SK-N-MC (cell line): ENCODE data around the gene MOB3B.

Experiments
- DNase-seq: peaks from one replicate; pipeline ENCODE4 v3.0.0-alpha.2; 2011; ENCODE audit warnings: low read depth, low spot score
- H3K27ac ChIP-seq: fragments of 200-600 bp; sonication (generic); 2 replicates; pipeline ENCODE4 v1.5.1; 2016; ENCODE audit warnings: mixed run types
- H3K36me3 ChIP-seq: fragments of 200-600 bp; sonication (generic); 2 replicates; pipeline ENCODE4 v1.6.1; 2017; ENCODE audit warnings: antibody characterized with exemption, low read length, mixed read lengths; ENCODE audit not compliant: insufficient read depth
- H3K4me3 ChIP-seq: fragments of 200-600 bp; sonication (generic); 2 replicates; pipeline ENCODE4 v1.5.1; 2016
- H3K9ac ChIP-seq: fragments of 200-600 bp; sonication (generic); 2 replicates; pipeline ENCODE4 v1.8.0; 2017; ENCODE audit warnings: mixed run types, mixed read lengths; ENCODE audit not compliant: insufficient read length
- H3K9me3 ChIP-seq: fragments of 200-600 bp; sonication (generic); 2 replicates; pipeline ENCODE4 v1.6.1; 2017; ENCODE audit warnings: low read depth, mild to moderate bottlenecking, antibody characterized with exemption, low read length, moderate library complexity, mixed read lengths
- EZH2 ChIP-seq: fragments of 200-600 bp; sonication (generic); IDR thresholded peaks from one replicate; pipeline ENCODE4 v1.6.1; 2017; ENCODE audit warnings: antibody characterized with exemption
- FOXP2 ChIP-seq: optimal IDR thresholded peaks from 2 replicates; pipeline ENCODE3; 2011; ENCODE audit warnings: mild to moderate bottlenecking, moderate library complexity; ENCODE audit not compliant: insufficient read depth; ENCODE audit errors: extremely low read length, control extremely low read depth
- POLR2AphosphoS5 ChIP-seq: IDR thresholded peaks from 2 replicates; pipeline ENCODE4 v1.6.1; 2012; ENCODE audit warnings: mild to moderate bottlenecking, low read depth, low read length, borderline replicate concordance

MOB3B gene

DNA sequence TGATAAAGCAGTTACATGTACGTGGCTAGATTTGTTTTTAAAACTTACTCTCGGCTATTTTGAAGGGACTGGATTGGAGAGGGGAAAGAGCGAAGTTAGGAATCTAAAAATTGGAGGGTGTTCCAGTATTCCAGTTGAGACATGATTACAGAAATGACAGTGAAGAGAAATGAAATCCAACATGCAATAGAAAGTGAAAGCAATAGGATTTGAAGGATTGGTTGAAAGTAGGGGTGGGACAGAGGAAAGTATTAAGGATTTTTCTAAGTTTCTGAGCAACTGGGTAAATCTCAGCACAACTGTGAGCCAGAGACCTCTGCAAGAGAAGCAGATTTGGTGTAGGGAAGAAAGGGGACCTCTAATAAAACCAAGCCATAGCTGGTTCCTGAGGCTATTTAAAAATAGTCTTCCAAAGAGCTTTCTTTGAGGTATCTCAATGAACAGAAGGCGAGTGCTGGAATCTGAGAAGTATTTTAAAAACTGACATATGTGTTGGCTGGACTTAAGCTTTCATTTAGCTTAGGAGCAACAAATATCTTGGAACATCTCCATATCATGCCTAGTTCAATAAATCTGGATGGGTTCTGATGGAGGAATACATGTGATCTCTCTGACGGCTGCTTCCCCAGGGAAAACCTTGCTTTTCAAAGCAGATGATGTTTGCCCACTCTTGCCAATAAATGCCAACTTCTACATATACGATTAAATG, 115.9 kb downstream of the MOB3B start:
- TF ChIP-seq POLR2AphosphoS5: no peak
- TF ChIP-seq EZH2: no peak
- no peak for TF ChIP-seq FOXP2
- no peaks in the 10 kb centered on the region for H3K36me3 ChIP-seq
- H3K27ac ChIP-seq: no peak overlapping the region
- H3K9me3 ChIP-seq: no peaks in the 10 kb centered on the region
- no peak overlapping the region for H3K4me3 ChIP-seq
- H3K9ac ChIP-seq: no peak overlapping the region
- DNase-seq: no peak

DNA sequence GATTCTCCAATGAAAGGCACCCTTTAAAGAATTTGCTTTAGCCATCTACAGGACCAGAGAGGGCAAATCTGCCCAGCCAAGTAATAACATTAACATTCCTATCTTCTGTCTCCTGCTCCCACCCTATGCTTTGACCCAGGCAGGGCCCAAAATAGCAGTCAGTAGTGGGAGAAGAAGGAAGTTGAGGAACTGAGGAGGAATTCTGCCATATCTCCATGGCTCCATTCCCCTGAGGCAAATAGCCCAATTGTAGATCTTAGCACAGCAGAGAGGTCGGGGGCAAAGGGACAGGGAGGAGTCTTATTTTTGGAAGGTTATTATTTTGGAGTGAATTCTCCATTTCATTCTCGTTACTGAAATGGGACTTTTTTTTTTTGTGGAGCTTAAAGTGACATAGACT, 116.7 kb downstream of the MOB3B start:
- Histone ChIP-seq H3K36me3 (no peaks in the 10 kb centered on the region), H3K9me3 (no peaks in the 10 kb centered on the region), H3K4me3 (no peak overlapping the region), H3K9ac (no peak overlapping the region), H3K27ac (no peak overlapping the region)
- TF ChIP-seq FOXP2 (no peak), EZH2 (no peak), POLR2AphosphoS5 (no peak)
- DNase-seq: no peak

DNA sequence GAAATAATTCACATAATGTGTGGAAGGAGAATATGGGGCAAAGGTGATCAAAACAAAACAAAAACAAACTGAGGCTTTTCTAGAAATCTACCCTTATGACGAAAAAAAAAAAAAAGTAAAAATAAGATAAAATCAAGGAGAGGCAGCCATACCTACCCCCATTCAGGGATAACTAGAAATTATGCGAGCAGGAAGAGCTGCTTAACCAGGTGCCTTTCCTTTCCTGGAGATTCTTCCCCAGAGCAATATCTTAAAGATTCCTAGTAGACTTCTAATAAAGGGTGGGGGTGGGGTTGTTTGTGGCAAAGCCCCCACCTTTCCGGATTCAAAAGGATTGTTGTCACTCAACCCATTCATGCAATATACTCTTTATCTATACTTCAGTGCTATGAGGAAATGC, 117.5 kb downstream of the MOB3B start:
- no peak for DNase-seq
- H3K9me3 ChIP-seq: no peaks in the 10 kb centered on the region
- no peak overlapping the region for H3K9ac ChIP-seq
- H3K27ac ChIP-seq: no peak overlapping the region
- H3K4me3 ChIP-seq: no peak overlapping the region
- TF ChIP-seq EZH2 (no peak), FOXP2 (no peak), POLR2AphosphoS5 (no peak)
- no peaks in the 10 kb centered on the region for H3K36me3 ChIP-seq

- TF ChIP-seq POLR2AphosphoS5: no peak
- TF ChIP-seq FOXP2: no peak
- TF ChIP-seq EZH2: no peak
- no peak overlapping the region for H3K9ac ChIP-seq
- H3K4me3 ChIP-seq: no peak overlapping the region
- DNase-seq: no peak
- no peaks in the 10 kb centered on the region for H3K36me3 ChIP-seq
- no peaks in the 10 kb centered on the region for H3K9me3 ChIP-seq
- no peak overlapping the region for H3K27ac ChIP-seq
Observed at GRCh38 chr9:27408482-27408881, 121.1 kb downstream of the MOB3B start.

DNA sequence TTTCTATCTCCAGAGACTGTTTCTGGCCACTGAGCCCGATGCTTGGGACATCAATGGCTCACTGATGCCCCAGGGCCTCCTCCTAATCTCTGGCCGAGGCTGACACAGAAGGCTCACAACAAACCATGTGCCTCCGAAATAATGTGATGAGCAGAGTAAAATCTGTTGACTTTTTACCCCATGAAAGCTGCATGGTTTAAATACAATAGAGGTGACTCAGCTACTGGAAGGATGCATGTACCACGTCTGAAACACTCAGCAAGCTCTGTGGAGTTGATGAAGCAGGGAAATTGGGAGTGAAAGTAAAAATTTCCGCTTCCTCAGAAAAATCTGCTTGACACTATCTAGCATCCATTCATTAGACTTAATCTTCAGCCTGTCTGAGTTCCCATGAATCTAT, 121.6 kb downstream of the MOB3B start:
- Histone ChIP-seq H3K9me3 (no peaks in the 10 kb centered on the region), H3K36me3 (no peaks in the 10 kb centered on the region), H3K27ac (no peak overlapping the region), H3K4me3 (no peak overlapping the region), H3K9ac (no peak overlapping the region)
- TF ChIP-seq FOXP2 (no peak), POLR2AphosphoS5 (no peak), EZH2 (no peak)
- DNase-seq: no peak

GRCh38 chr9:27407491-27407890, 122.1 kb downstream of the MOB3B start:
- H3K27ac ChIP-seq: no peak overlapping the region
- H3K9ac ChIP-seq: no peak overlapping the region
- H3K4me3 ChIP-seq: no peak overlapping the region
- H3K36me3 ChIP-seq: no peaks in the 10 kb centered on the region
- no peaks in the 10 kb centered on the region for H3K9me3 ChIP-seq
- TF ChIP-seq EZH2: no peak
- no peak for DNase-seq

DNA sequence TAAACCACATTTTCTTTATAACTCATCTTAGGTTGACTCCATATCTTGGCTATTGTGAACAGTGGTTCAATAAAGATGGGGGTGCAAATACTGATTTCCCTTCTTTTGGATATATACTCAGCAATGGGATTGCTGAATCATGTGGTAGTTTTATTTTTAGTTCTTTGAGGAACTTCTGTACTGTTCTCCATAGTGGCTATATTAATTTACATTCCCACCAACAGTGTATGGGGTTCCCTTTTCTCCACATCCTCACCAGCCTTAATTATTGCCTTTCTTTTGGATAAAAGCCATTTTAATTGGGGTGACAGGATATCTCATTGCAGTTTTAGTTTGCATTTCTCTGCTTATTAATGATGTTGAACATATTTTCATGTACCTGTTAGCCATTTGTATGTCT, 125.0 kb downstream of the MOB3B start:
- Histone ChIP-seq H3K4me3 (no peak overlapping the region), H3K9me3 (no peaks in the 10 kb centered on the region), H3K9ac (no peak overlapping the region), H3K36me3 (no peaks in the 10 kb centered on the region), H3K27ac (no peak overlapping the region)
- DNase-seq: no peak
- TF ChIP-seq EZH2: no peak
- no peak for TF ChIP-seq POLR2AphosphoS5
- no peak for TF ChIP-seq FOXP2

DNA sequence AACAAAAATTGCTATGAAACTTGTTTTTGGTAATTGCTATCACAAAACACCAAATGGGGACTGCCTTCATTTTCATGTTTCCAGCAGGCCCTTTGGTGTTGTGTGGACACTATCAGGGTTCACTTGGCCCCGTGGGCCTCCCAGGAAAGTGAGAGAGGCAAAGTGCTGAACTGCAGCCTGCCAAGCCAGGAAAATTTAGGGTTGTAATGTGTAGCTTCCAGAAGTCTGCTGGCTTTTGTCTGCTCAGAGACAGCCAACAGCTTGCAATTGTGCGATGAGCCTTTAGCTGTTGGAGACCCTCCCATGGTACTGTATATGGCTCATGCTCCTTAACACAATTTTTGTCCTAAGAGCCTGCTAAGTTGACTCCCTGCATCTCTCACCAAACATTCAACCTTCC, 127.0 kb downstream of the MOB3B start:
- H3K9me3 ChIP-seq: no peaks in the 10 kb centered on the region
- TF ChIP-seq POLR2AphosphoS5 (no peak), FOXP2 (no peak), EZH2 (no peak)
- H3K27ac ChIP-seq: no peak overlapping the region

DNA sequence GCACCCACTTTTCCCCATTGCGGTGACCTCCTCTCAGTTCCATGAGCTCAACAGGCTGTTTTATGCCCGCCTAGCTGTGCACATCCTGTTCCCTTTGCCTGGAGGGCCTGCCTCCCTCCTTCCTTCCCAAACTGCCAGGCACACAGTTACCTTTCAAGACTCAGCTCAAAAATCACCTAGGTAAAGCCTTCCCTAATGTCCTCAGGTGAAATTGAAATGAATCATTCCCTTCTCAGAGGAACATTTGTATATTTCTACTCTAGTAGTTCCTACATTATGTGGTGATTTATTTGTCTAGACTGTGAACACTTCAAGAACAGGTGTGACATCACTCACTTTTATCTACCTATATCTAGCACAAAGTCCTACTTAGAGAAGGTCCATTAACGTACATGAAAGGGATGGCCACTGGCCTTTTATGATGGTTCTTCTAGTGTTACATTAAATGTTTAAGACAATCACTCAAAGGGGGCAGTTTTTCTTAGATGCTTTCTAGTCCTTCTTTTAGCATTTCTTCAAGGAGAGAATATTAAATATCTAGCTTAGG, 129.2 kb downstream of the MOB3B start:
- H3K9ac ChIP-seq: no peak overlapping the region
- H3K27ac ChIP-seq: no peak overlapping the region
- no peak overlapping the region for H3K4me3 ChIP-seq
- DNase-seq: no peak
- H3K36me3 ChIP-seq: no peaks in the 10 kb centered on the region
- TF ChIP-seq POLR2AphosphoS5: no peak
- TF ChIP-seq FOXP2: no peak
- no peak for TF ChIP-seq EZH2
- H3K9me3 ChIP-seq: no peaks in the 10 kb centered on the region

More for the DNA sequence above, 127.0 kb downstream of the MOB3B start:
- Histone ChIP-seq H3K36me3 (no peaks in the 10 kb centered on the region), H3K4me3 (no peak overlapping the region), H3K9ac (no peak overlapping the region)
- no peak for DNase-seq
